ENCODE data around the gene TPP1. TPM values are rescaled to one million over a fixed set of nuclear protein-coding genes. Genes with fewer than 3 reads are reported as not detected.

Gene TPP1
- total RNA-seq, 1 donor from 2014 or later, result 37.7 TPM

GRCh38 chr11:6616596-6617250, 2.5 kb downstream of the TPP1 start:
- DNase-seq, result no peak
- TF ChIP-seq CTCF (IDR thresholded peaks at IDR 0.05; ENCODE audit: partially characterized antibody, unreplicated experiment), result no peak
- Mint-ChIP-seq H3K4me1 (ENCODE audit: low read depth, unreplicated experiment) (no peaks in the 10 kb centered on the region), H3K27me3 (ENCODE audit: unreplicated experiment) (peaks cover 2% of the 10 kb centered on the region), H3K9me3 (ENCODE audit: unreplicated experiment) (no peaks in the 10 kb centered on the region), H3K27ac (ENCODE audit: unreplicated experiment) (no peak overlapping the region), H3K4me3 (ENCODE audit: unreplicated experiment) (no peak overlapping the region), H3K36me3 (ENCODE audit: unreplicated experiment) (no peaks in the 10 kb centered on the region)

DNA sequence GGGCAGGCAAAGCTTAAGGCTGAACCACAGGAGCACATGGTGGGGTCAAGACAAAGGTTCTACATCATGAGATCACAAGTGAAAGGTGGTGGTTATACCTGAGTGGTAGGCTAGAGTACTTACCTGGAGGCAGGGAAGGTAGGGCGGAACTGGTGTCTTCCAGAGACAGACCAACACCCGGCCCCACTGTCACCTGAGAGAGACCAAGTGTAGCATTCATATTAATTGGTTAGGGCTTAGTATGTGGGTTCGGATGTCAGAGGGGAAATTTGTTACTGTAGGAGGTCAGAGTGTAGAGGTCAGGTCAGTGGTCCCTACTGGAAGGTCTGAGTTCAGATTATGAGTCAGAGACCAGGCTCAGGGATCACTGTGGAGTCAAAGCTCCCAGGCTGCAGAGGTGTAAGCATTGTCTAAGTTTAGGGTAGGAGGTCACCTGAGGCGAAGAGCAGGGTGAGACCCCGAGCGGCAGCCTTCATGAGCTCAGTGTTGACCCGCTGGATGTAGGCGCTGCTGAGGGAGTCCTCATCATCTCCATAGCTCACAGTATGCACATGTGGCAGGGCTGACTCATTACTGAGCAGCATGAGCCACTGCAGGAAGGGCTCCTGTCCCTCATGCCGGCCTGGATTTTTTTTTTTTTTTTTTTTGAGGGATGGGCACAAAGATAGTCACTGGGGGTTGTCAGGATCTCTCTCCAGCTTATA, 3.2 kb downstream of the TPP1 start:
- Mint-ChIP-seq H3K4me1 (ENCODE audit: low read depth, unreplicated experiment) (no peaks in the 10 kb centered on the region), H3K27me3 (ENCODE audit: unreplicated experiment) (peaks cover 7% of the 10 kb centered on the region), H3K27ac (ENCODE audit: unreplicated experiment) (no peak overlapping the region), H3K36me3 (ENCODE audit: unreplicated experiment) (no peaks in the 10 kb centered on the region), H3K9me3 (ENCODE audit: unreplicated experiment) (peaks cover 4% of the 10 kb centered on the region), H3K4me3 (ENCODE audit: unreplicated experiment) (no peak overlapping the region)
- TF ChIP-seq CTCF (IDR thresholded peaks at IDR 0.05; ENCODE audit: partially characterized antibody, unreplicated experiment), result no peak
- no peak for DNase-seq

DNA sequence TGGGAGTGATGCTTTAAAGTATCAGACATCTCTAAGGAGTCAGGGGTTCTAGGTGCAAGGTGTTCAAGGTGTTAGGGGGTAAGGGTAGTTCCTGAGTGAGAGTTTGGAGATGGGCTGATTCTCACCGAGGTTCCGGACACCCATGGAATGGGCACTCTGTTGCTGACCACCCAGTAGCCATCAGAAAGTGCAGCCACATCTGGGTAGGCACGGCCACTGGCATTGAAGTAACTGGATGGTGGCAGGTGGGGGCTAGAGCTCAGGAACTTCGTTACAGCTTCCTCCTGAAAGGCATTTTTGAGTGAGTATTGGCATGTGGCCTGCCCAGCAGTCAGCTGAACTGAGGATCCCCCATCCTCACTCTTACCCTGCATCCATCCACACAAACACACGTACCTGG, 4.2 kb downstream of the TPP1 start:
- H3K27me3 Mint-ChIP-seq (ENCODE audit: unreplicated experiment), result peaks cover 8% of the 10 kb centered on the region
- DNase-seq, result no peak
- peaks cover 4% of the 10 kb centered on the region for H3K9me3 Mint-ChIP-seq (ENCODE audit: unreplicated experiment)
- H3K4me3 Mint-ChIP-seq (ENCODE audit: unreplicated experiment), result no peak overlapping the region
- H3K27ac Mint-ChIP-seq (ENCODE audit: unreplicated experiment), result no peak overlapping the region
- no peaks in the 10 kb centered on the region for H3K4me1 Mint-ChIP-seq (ENCODE audit: low read depth, unreplicated experiment)
- H3K36me3 Mint-ChIP-seq (ENCODE audit: unreplicated experiment), result no peaks in the 10 kb centered on the region
- TF ChIP-seq CTCF (IDR thresholded peaks at IDR 0.05; ENCODE audit: partially characterized antibody, unreplicated experiment), result no peak

DNA sequence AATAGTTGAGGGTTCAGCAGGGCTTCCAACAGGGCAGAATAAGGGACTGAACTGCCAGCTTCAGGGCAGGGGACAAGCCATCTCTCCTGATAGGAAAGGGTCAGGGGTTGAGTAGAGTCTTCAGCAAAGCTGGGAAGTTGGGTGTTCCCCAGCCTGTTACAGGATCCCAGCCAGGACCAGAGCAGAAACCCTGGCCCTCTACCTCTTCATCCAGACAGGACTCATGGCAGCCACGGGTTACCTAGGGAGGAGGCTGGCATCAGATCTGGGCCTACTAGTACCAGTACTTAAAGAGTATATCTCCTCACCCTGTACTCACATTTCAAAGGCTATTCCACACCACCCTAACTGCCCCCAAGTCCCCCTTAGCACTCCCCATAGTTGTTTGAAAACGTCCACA, 4.8 kb downstream of the TPP1 start:
- Mint-ChIP-seq H3K27me3 (ENCODE audit: unreplicated experiment) (peaks cover 9% of the 10 kb centered on the region), H3K9me3 (ENCODE audit: unreplicated experiment) (peaks cover 4% of the 10 kb centered on the region), H3K4me3 (ENCODE audit: unreplicated experiment) (no peak overlapping the region), H3K27ac (ENCODE audit: unreplicated experiment) (no peak overlapping the region), H3K4me1 (ENCODE audit: low read depth, unreplicated experiment) (no peaks in the 10 kb centered on the region), H3K36me3 (ENCODE audit: unreplicated experiment) (no peaks in the 10 kb centered on the region)
- TF ChIP-seq CTCF (IDR thresholded peaks at IDR 0.05; ENCODE audit: partially characterized antibody, unreplicated experiment), result no peak
- DNase-seq, result no peak

DNA sequence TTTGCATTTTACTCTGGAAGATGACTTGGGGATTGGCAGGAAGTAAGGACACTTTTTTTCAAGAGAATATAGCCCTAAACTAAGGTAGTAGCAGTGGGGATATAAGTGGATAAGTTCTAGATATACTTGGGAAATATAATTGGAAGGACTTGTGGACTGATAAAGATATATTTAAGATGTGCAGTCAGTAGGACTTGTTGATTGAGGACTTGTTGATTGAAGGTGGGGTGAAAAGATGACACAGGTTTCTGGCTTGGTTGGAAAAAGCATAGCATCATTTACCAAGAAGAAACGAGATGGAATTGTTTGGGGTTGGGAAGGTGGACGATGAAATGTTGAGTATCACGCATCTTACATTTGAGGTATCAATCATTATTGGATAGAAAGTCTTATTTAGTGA, 5.7 kb downstream of the TPP1 start:
- H3K27me3 Mint-ChIP-seq (ENCODE audit: unreplicated experiment), result peaks cover 11% of the 10 kb centered on the region
- no peaks in the 10 kb centered on the region for H3K36me3 Mint-ChIP-seq (ENCODE audit: unreplicated experiment)
- TF ChIP-seq CTCF (IDR thresholded peaks at IDR 0.05; ENCODE audit: partially characterized antibody, unreplicated experiment), result no peak
- peaks cover 4% of the 10 kb centered on the region for H3K9me3 Mint-ChIP-seq (ENCODE audit: unreplicated experiment)
- DNase-seq, result no peak
- no peak overlapping the region for H3K4me3 Mint-ChIP-seq (ENCODE audit: unreplicated experiment)
- H3K27ac Mint-ChIP-seq (ENCODE audit: unreplicated experiment), result no peak overlapping the region
- H3K4me1 Mint-ChIP-seq (ENCODE audit: low read depth, unreplicated experiment), result no peaks in the 10 kb centered on the region
